ENCODE data around the gene BTG1. TPM values are rescaled to one million over a fixed set of nuclear protein-coding genes. Genes with fewer than 3 reads are reported as not detected.

BTG1 gene
- total RNA-seq, 1 donor from 2014 or later = 79.8 TPM

DNA sequence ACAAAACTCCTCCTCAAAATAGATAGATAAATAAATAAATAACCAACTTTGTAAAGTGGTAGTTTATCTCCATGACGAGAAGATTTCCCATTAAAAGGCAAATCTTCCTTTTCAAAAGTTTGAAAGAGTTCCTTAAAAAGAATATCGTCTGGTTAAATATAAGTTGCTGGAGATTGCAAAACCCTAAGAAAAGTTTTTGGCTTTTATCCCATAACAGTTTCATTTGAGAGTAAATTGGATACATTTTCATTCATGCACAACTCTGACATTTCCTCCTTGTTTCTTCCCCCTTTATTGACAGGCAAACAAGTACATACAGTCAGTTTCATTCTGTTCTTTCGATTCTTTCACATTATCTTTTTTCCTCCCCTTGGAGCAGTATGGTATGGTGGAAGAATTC, 45.4 kb upstream of the BTG1 start:
- Mint-ChIP-seq H3K27me3 (ENCODE audit: unreplicated experiment) (no peaks in the 10 kb centered on the region), H3K9me3 (ENCODE audit: unreplicated experiment) (no peaks in the 10 kb centered on the region), H3K36me3 (ENCODE audit: low read depth, unreplicated experiment) (no peaks in the 10 kb centered on the region), H3K27ac (ENCODE audit: unreplicated experiment) (no peak overlapping the region), H3K4me3 (ENCODE audit: unreplicated experiment) (no peak overlapping the region), H3K4me1 (ENCODE audit: unreplicated experiment) (no peaks in the 10 kb centered on the region)
- TF ChIP-seq, protein P1, sequence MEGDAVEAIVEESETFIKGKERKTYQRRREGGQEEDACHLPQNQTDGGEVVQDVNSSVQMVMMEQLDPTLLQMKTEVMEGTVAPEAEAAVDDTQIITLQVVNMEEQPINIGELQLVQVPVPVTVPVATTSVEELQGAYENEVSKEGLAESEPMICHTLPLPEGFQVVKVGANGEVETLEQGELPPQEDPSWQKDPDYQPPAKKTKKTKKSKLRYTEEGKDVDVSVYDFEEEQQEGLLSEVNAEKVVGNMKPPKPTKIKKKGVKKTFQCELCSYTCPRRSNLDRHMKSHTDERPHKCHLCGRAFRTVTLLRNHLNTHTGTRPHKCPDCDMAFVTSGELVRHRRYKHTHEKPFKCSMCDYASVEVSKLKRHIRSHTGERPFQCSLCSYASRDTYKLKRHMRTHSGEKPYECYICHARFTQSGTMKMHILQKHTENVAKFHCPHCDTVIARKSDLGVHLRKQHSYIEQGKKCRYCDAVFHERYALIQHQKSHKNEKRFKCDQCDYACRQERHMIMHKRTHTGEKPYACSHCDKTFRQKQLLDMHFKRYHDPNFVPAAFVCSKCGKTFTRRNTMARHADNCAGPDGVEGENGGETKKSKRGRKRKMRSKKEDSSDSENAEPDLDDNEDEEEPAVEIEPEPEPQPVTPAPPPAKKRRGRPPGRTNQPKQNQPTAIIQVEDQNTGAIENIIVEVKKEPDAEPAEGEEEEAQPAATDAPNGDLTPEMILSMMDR (IDR thresholded peaks at IDR 0.05; ENCODE audit: unreplicated experiment) = no peak
- DNase-seq (ENCODE audit: low spot score) = no peak

DNA sequence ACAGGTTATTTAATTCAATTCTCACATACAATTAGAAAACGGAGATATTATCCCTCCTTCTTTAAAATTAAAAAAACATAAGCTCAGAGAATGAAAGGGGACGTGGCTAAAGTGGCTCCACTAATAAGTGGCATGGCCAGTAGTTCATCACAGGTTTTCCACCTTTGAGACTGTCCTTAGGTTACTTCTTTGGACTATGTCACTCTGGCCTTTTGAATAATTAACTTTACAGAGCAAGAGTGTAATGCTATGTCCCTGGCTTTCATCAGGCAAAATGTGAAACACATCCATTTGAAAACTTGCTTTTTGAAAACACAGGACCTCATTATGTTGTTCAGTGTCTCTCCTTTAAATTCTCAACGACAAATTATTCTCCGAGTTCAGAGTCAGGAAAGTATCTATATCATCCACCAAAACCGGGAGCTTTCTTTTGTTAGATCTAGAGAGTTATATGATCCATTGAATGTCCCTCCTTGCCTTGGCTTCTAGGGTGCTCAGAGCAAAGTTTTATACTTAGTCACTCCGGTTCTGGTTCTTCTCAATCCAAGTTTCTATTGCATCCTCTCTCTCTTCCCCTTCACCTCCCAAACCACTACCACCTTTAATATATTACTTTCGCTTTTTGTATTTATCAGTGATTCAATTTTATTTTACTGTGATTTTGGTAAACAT, 43.0 kb upstream of the BTG1 start:
- no peak for DNase-seq (ENCODE audit: low spot score)
- no peaks in the 10 kb centered on the region for H3K9me3 Mint-ChIP-seq (ENCODE audit: unreplicated experiment)
- H3K27ac Mint-ChIP-seq (ENCODE audit: unreplicated experiment) = no peak overlapping the region
- H3K4me3 Mint-ChIP-seq (ENCODE audit: unreplicated experiment) = no peak overlapping the region
- H3K36me3 Mint-ChIP-seq (ENCODE audit: low read depth, unreplicated experiment) = no peaks in the 10 kb centered on the region
- TF ChIP-seq, protein P1 (IDR thresholded peaks at IDR 0.05; ENCODE audit: unreplicated experiment) = no peak
- H3K4me1 Mint-ChIP-seq (ENCODE audit: unreplicated experiment) = peaks cover 4% of the 10 kb centered on the region
- H3K27me3 Mint-ChIP-seq (ENCODE audit: unreplicated experiment) = no peaks in the 10 kb centered on the region

DNA sequence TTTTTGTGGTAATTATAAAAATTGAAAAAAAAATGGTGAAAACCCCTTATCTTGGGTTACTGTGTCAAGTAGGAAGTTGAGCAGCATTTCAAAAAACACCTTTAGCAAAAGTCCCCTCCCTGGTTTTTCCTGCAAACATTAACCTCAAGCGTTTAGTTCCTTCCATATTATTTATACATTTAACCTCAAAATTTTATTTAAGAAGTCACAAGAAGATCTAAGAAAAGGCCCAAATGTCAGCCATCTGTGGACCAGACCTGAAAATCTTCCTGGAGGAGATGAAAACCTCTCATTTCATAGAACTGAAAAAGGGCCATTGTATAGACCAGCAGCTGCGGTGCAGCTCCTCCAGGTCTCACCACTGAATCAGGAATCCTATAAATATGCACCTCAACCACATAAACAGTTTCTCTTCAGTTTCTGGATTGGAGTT, 40.4 kb upstream of the BTG1 start:
- H3K4me1 Mint-ChIP-seq (ENCODE audit: unreplicated experiment) = peaks cover 8% of the 10 kb centered on the region
- H3K27me3 Mint-ChIP-seq (ENCODE audit: unreplicated experiment) = no peaks in the 10 kb centered on the region
- no peaks in the 10 kb centered on the region for H3K9me3 Mint-ChIP-seq (ENCODE audit: unreplicated experiment)
- no peak overlapping the region for H3K4me3 Mint-ChIP-seq (ENCODE audit: unreplicated experiment)
- DNase-seq (ENCODE audit: low spot score) = no peak
- TF ChIP-seq, protein P1 (IDR thresholded peaks at IDR 0.05; ENCODE audit: unreplicated experiment) = no peak
- no peak overlapping the region for H3K27ac Mint-ChIP-seq (ENCODE audit: unreplicated experiment)
- H3K36me3 Mint-ChIP-seq (ENCODE audit: low read depth, unreplicated experiment) = no peaks in the 10 kb centered on the region

DNA sequence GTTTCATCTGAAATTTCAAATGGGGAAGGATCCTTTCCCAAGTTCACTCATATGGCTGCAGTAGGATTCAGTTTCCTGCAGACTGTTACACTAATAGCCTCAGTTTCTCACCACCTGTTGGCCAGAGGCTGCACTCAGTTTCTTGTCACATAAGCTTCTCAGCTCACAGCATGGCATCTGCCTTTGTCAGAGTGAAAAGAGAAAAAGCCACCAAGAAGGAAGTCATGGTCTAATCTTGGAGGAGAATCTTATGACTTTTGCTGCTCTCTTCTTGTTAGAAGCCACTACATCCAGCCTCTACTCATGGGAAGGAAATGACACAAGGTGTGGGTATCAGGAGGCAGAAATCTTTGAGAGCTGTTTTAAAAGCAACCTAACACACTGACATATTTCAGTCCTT, 39.4 kb upstream of the BTG1 start:
- no peak for DNase-seq (ENCODE audit: low spot score)
- Mint-ChIP-seq H3K4me1 (ENCODE audit: unreplicated experiment) (peaks cover 8% of the 10 kb centered on the region), H3K9me3 (ENCODE audit: unreplicated experiment) (no peaks in the 10 kb centered on the region), H3K36me3 (ENCODE audit: low read depth, unreplicated experiment) (no peaks in the 10 kb centered on the region), H3K27me3 (ENCODE audit: unreplicated experiment) (peaks cover 2% of the 10 kb centered on the region), H3K4me3 (ENCODE audit: unreplicated experiment) (no peak overlapping the region), H3K27ac (ENCODE audit: unreplicated experiment) (no peak overlapping the region)
- TF ChIP-seq, protein P1 (IDR thresholded peaks at IDR 0.05; ENCODE audit: unreplicated experiment) = no peak

DNA sequence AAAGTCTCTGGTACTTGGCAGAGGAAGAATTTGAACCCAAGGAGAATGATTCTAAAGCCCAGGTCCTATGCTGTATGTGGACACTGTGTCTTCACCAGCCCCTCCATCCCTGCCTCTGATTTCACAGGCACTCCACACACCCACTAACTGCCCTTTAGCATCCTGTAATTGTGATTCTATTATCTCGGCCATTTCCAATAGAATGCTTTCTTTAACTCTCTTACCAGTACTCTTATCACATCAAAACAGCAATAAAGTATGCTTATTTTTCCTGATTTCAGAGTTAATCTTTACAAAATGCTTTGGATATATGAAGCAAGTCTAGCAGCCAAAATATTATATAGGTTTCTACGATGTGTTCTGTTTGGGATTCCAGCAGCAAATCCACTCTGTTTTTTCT, 37.9 kb upstream of the BTG1 start:
- H3K36me3 Mint-ChIP-seq (ENCODE audit: low read depth, unreplicated experiment) = no peaks in the 10 kb centered on the region
- DNase-seq (ENCODE audit: low spot score) = no peak
- H3K9me3 Mint-ChIP-seq (ENCODE audit: unreplicated experiment) = no peaks in the 10 kb centered on the region
- peaks cover 2% of the 10 kb centered on the region for H3K27me3 Mint-ChIP-seq (ENCODE audit: unreplicated experiment)
- H3K27ac Mint-ChIP-seq (ENCODE audit: unreplicated experiment) = no peak overlapping the region
- TF ChIP-seq, protein P1 (IDR thresholded peaks at IDR 0.05; ENCODE audit: unreplicated experiment) = no peak
- peaks cover 8% of the 10 kb centered on the region for H3K4me1 Mint-ChIP-seq (ENCODE audit: unreplicated experiment)
- no peak overlapping the region for H3K4me3 Mint-ChIP-seq (ENCODE audit: unreplicated experiment)
